A549 (cell line): ENCODE data around the gene BUD23. TPM values are rescaled to one million over a fixed set of nuclear protein-coding genes. Genes with fewer than 3 reads are reported as not detected.

Experiments used
- ATAC-seq, 2 experiments: fragments of 200-7000 bp in 1 of 2; fragments of >200 bp in 1 of 2; cut with Nextera tagmentation in 1 of 2; cut with Tn5 transposase in 1 of 2; 3 replicates each; pipeline versions ENCODE4 v1.8.0 to v1.9.1; 2018 to 2020; ENCODE audit warnings: mild to moderate bottlenecking in 1 of 2, moderate library complexity in 1 of 2
- CTCF ChIA-PET: fragments of 300-600 bp; sonication (Branson Sonifier 250); formaldehyde crosslinking; extraction: SDS; loops from one replicate; lab custom pipeline; 2021; ENCODE audit warnings: antibody characterized with exemption, inconsistent platforms; lab: Yijun Ruan, JAX
- POLR2A ChIA-PET: fragments of 350-600 bp; formaldehyde crosslinking; extraction: SDS; loops from one replicate; lab custom pipeline; 2021; ENCODE audit warnings: antibody characterized with exemption, inconsistent platforms; lab: Yijun Ruan, JAX
- DNase-seq, 2 experiments: peaks; one replicate each; pipeline versions ENCODE4 v3.0.0 to v3.0.0-alpha.2; 2011 to 2016; ENCODE audit warnings: low read depth in 1 of 2, low spot score in 1 of 2
- FAIRE-seq: peaks from 2 replicates; lab custom pipeline; 2011; peaks lifted over from hg19 to GRCh38; lab: Jason Lieb, UNC
- H3K27ac ChIP-seq, 2 experiments: fragments of >200 bp; sonication (Bioruptor Twin); formaldehyde crosslinking; 3 replicates each; pipeline ENCODE4 v1.5.1; 2016 to 2017
- H3K4me1 ChIP-seq: fragments of >200 bp; sonication (Bioruptor Twin); formaldehyde crosslinking; 3 replicates; pipeline ENCODE4 v1.6.1; 2016
- H3K4me2 ChIP-seq: fragments of >200 bp; sonication (Bioruptor Twin); formaldehyde crosslinking; 3 replicates; pipeline ENCODE4 v1.6.1; 2016
- H3K4me3 ChIP-seq: fragments of >200 bp; sonication (Bioruptor Twin); formaldehyde crosslinking; 3 replicates; pipeline ENCODE4 v1.5.1; 2016
- H3K9me3 ChIP-seq: fragments of >200 bp; sonication (Bioruptor Twin); formaldehyde crosslinking; 3 replicates; pipeline ENCODE4 v1.6.1; 2016
- CBX2 ChIP-seq: fragments of 200-600 bp; sonication (generic); IDR thresholded peaks from 2 replicates; pipeline ENCODE4 v1.6.1; 2016; ENCODE audit warnings: low read depth, mild to moderate bottlenecking, borderline replicate concordance
- EHF ChIP-seq: fragments of 250-450 bp; sonication (Bioruptor Pico); IDR thresholded peaks from 2 replicates; pipeline ENCODE4 v1.5.0; 2020; ENCODE audit warnings: mild to moderate bottlenecking
- EHMT2 ChIP-seq: fragments of 200-600 bp; sonication (generic); IDR thresholded peaks from 2 replicates; pipeline ENCODE4 v1.6.1; 2016; ENCODE audit warnings: antibody characterized with exemption, low read depth, mild to moderate bottlenecking, moderate library complexity
- EP300 ChIP-seq, 2 experiments: fragments of >200 bp; sonication (Bioruptor Twin); formaldehyde crosslinking; IDR thresholded peaks; 2 replicates in 1 of 2; 3 replicates in 1 of 2; pipeline ENCODE4 v1.6.1; 2016 to 2017
- FOSL2 ChIP-seq, 2 experiments: fragments of 450-650 bp in 1 of 2; fragments of >200 bp in 1 of 2; sonication (Bioruptor Twin) in 1 of 2; formaldehyde crosslinking; IDR thresholded peaks; 2 replicates each; pipeline versions ENCODE4 v1.5.0 to v1.6.1; 2016 to 2020; ENCODE audit warnings: mild to moderate bottlenecking in 1 of 2, moderate library complexity in 1 of 2
- HDAC2 ChIP-seq: fragments of 200-600 bp; sonication (generic); IDR thresholded peaks from 2 replicates; pipeline ENCODE4 v1.6.1; 2016
- HEYL ChIP-seq: fragments of 250-450 bp; sonication (Bioruptor Pico); IDR thresholded peaks from 2 replicates; pipeline ENCODE4 v1.8.0; 2021; ENCODE audit warnings: mild to moderate bottlenecking, moderate library complexity
- JUNB ChIP-seq: fragments of >200 bp; sonication (Bioruptor Twin); formaldehyde crosslinking; IDR thresholded peaks from 2 replicates; pipeline ENCODE4 v1.6.1; 2016
- KDM5A ChIP-seq: fragments of 200-600 bp; sonication (generic); IDR thresholded peaks from 2 replicates; pipeline ENCODE4 v1.6.1; 2016; ENCODE audit warnings: antibody characterized with exemption, mild to moderate bottlenecking
- MYC ChIP-seq: IDR thresholded peaks from 2 replicates; pipeline ENCODE4 v1.6.1; 2012; ENCODE audit warnings: mild to moderate bottlenecking, inconsistent platforms, low read length, improper control_type of control experiment, borderline replicate concordance
- NPAS2 ChIP-seq: fragments of 250-450 bp; sonication (Bioruptor Pico); IDR thresholded peaks from 2 replicates; pipeline ENCODE4 v1.8.0; 2022; ENCODE audit warnings: mild to moderate bottlenecking, moderate library complexity, borderline replicate concordance
- PHF8 ChIP-seq: fragments of 200-600 bp; sonication (generic); IDR thresholded peaks from 2 replicates; pipeline ENCODE4 v1.6.1; 2016; ENCODE audit warnings: low read depth, mild to moderate bottlenecking, antibody characterized with exemption, moderate library complexity, borderline replicate concordance
- POLR2A ChIP-seq: IDR thresholded peaks from 2 replicates; pipeline ENCODE4 v1.6.1; 2012; ENCODE audit warnings: mild to moderate bottlenecking, low read length
- POLR2AphosphoS2 ChIP-seq: conservative IDR thresholded peaks from 2 replicates; pipeline ENCODE4 v1.6.1; 2012; ENCODE audit warnings: low read length, improper control_type of control experiment, inconsistent platforms
- RFX5 ChIP-seq: fragments of 450-650 bp; IDR thresholded peaks from 2 replicates; pipeline ENCODE4 v1.7.1; 2014; ENCODE audit warnings: antibody characterized with exemption, mild to moderate bottlenecking, moderate library complexity
- TFCP2L1 ChIP-seq: fragments of 250-450 bp; sonication (Bioruptor Pico); IDR thresholded peaks from 2 replicates; pipeline ENCODE4 v1.5.0; 2021; ENCODE audit warnings: mild to moderate bottlenecking
- ZC3H11A ChIP-seq: fragments of 450-650 bp; IDR thresholded peaks from 2 replicates; pipeline ENCODE4 v1.6.1; 2014; ENCODE audit warnings: antibody characterized with exemption, mild to moderate bottlenecking
- WGBS: methylation state at CpG from one replicate; pipeline ENCODE4 v1.1.6; 2017; ENCODE audit errors: missing lambda C conversion rate; 5-methylcytosine and 5-hydroxymethylcytosine counted together
- polyA plus RNA-seq, 4 experiments: library from polyadenylated mRNA; depleted of rRNA in 3 of 4; stranded (reverse); fragments of >200 nt; fragmentation: RNase III in 1 of 4; extraction: RNeasy Plus Mini Kit Qiagen cat#74134 plus additional on column Dnase treatment in 1 of 4; gene quantifications; 2 replicates in 3 of 4; 3 replicates in 1 of 4; pipeline ENCODE4 v1.2.3, GENCODE V29; 2011 to 2017
- TF ChIP-seq, protein P1 (sequence below): IDR thresholded peaks from 2 replicates; pipeline ENCODE4 v1.6.1; 2012; ENCODE audit warnings: low read depth, borderline replicate concordance
- TF ChIP-seq, protein P2 (sequence below): fragments of >200 bp; sonication (Bioruptor Twin); formaldehyde crosslinking; IDR thresholded peaks from 2 replicates; pipeline ENCODE4 v1.6.1; 2016
- TF ChIP-seq, protein P3 (sequence below): fragments of 250-450 bp; sonication (Bioruptor Pico); IDR thresholded peaks from 2 replicates; pipeline ENCODE4 v1.5.0; 2020; ENCODE audit warnings: low read depth, mild to moderate bottlenecking, moderate library complexity
- TF ChIP-seq, protein P4 (sequence below): fragments of 150-350 bp; IDR thresholded peaks from 2 replicates; pipeline ENCODE4 v1.6.1; 2014; ENCODE audit warnings: low read depth, mild to moderate bottlenecking, low read length
- TF ChIP-seq, protein P5 (sequence below): IDR thresholded peaks from 2 replicates; pipeline ENCODE4 v1.6.1; 2012

BUD23 gene
- polyA plus RNA-seq, 2 of the 4 experiments (the other 2 are of a cell fraction): 134 to 161 TPM

DNA sequence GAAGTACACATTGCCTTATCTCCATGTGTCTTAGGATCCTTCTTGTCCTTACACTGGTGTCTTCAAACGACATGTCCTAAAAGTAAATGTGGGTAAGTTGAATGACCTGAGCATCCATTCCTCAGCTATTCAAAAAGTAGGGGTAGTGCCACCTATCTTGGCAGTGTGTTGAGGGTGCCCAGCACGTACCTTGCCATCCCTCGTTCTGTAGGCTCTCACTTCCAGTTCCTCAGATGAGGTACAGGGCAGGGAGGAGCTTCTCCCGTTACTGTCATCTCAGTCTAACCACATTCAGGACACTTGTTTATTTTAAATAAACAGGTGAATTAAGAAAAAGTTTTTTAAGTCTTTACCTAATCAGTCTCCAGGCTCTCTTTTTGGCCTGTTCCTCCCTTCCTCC, 13.0 kb downstream of the BUD23 start:
- DNase-seq: no peak
- no peak overlapping the region for H3K27ac ChIP-seq
- H3K4me1 ChIP-seq: peaks cover 28% of the 10 kb centered on the region
- no peaks in the 10 kb centered on the region for H3K9me3 ChIP-seq
- ChIA-PET POLR2A (interaction anchor here (0.6 to 2.1 kb wide), 6 partner anchors 9 to 72 kb away, joined by 3 to 16 read pairs (median 4); partner anchors contain the start of genes BUD23 and MLXIPL), CTCF (interaction anchor here (1.1 to 10.0 kb wide), 12 partner anchors 9 to 90 kb away, joined by 3 to 139 read pairs (median 8); partner anchors contain the start of gene STX1A)
- H3K4me3 ChIP-seq: no peak overlapping the region
- FAIRE-seq: no peak
- 93% methylated on average over 4 of the region's 4 CpGs for WGBS
- ATAC-seq: no peak
- H3K4me2 ChIP-seq: no peak overlapping the region
- TF ChIP-seq HDAC2 (no peak), TFCP2L1 (no peak), KDM5A (no peak), FOSL2 (IDR thresholded peaks at IDR 0.05) (no peak), FOSL2 (CRISPR knock-in tag; IDR thresholded peaks at IDR 0.05) (no peak), ZC3H11A (no peak), EHMT2 (no peak), PHF8 (no peak), POLR2A (no peak), RFX5 (no peak), MYC (no peak), CBX2 (no peak), HEYL (CRISPR knock-in tag) (no peak), JUNB (no peak), NPAS2 (no peak), EHF (no peak)
- TF ChIP-seq, protein P1, sequence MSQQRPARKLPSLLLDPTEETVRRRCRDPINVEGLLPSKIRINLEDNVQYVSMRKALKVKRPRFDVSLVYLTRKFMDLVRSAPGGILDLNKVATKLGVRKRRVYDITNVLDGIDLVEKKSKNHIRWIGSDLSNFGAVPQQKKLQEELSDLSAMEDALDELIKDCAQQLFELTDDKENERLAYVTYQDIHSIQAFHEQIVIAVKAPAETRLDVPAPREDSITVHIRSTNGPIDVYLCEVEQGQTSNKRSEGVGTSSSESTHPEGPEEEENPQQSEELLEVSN: no peak
- TF ChIP-seq, protein P2, sequence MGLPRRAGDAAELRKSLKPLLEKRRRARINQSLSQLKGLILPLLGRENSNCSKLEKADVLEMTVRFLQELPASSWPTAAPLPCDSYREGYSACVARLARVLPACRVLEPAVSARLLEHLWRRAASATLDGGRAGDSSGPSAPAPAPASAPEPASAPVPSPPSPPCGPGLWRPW: no peak
- TF ChIP-seq, protein P3, sequence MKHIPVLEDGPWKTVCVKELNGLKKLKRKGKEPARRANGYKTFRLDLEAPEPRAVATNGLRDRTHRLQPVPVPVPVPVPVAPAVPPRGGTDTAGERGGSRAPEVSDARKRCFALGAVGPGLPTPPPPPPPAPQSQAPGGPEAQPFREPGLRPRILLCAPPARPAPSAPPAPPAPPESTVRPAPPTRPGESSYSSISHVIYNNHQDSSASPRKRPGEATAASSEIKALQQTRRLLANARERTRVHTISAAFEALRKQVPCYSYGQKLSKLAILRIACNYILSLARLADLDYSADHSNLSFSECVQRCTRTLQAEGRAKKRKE (CRISPR knock-in tag): no peak
- TF ChIP-seq, protein P4, sequence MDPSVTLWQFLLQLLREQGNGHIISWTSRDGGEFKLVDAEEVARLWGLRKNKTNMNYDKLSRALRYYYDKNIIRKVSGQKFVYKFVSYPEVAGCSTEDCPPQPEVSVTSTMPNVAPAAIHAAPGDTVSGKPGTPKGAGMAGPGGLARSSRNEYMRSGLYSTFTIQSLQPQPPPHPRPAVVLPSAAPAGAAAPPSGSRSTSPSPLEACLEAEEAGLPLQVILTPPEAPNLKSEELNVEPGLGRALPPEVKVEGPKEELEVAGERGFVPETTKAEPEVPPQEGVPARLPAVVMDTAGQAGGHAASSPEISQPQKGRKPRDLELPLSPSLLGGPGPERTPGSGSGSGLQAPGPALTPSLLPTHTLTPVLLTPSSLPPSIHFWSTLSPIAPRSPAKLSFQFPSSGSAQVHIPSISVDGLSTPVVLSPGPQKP: no peak

DNA sequence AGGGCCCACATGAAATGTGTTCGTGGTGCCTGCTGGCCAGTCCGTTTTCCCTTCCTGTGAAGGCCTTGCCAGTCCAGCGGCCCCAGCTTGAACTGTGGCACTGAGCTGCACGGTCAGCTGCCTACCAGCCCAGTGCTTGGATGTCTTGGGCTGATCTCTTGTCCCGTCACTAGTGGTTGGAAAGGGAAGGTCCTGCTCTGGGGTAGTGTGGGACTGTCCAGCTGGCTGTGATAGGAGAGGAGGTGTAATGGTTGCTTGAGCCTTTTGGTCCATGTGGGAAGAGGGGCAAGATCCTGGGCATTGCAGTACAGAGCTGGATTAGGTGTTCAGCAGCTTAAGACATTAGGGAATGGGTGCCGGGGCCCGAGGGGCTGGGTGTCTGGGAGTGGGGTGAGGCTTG, 15.0 kb downstream of the BUD23 start:
- WGBS: 87% methylated on average over 5 of the region's 7 CpGs
- no peak overlapping the region for H3K4me3 ChIP-seq
- CTCF ChIA-PET: interaction anchor here (0.7 to 10.0 kb wide), 8 partner anchors 10 to 92 kb away, joined by 3 to 139 read pairs (median 9); partner anchors contain the start of genes BUD23, DNAJC30, STX1A and VPS37D
- peaks cover 48% of the 10 kb centered on the region for H3K4me1 ChIP-seq
- no peak for DNase-seq
- TF ChIP-seq EP300 (IDR thresholded peaks at IDR 0.05) (no peak), POLR2AphosphoS2 (peak; percentile 93)
- TF ChIP-seq, protein P5, sequence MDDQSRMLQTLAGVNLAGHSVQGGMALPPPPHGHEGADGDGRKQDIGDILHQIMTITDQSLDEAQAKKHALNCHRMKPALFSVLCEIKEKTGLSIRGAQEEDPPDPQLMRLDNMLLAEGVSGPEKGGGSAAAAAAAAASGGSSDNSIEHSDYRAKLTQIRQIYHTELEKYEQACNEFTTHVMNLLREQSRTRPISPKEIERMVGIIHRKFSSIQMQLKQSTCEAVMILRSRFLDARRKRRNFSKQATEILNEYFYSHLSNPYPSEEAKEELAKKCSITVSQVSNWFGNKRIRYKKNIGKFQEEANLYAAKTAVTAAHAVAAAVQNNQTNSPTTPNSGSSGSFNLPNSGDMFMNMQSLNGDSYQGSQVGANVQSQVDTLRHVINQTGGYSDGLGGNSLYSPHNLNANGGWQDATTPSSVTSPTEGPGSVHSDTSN: 0 out of 2 replicates have a peak, but pooled peaks have one; percentile 30
- TF ChIP-seq, all 56 proteins: peak for 2
- peak overlapping the region in 1 of 2 experiments; percentile 99; a peak in 3 of 6 replicates for H3K27ac ChIP-seq
- POLR2A ChIA-PET: interaction anchor here (0.6 to 2.1 kb wide), 4 partner anchors 7 to 27 kb away, joined by 3 to 16 read pairs (median 4); no protein-coding TSS in a partner anchor
- FAIRE-seq (no peak), ATAC-seq (no peak)
- no peak overlapping the region for H3K4me2 ChIP-seq
- H3K9me3 ChIP-seq: no peaks in the 10 kb centered on the region
